Right renal cortex interstitium (tissue), 3 donors: ENCODE results near the gene GMDS. TPM values are rescaled to one million over a fixed set of nuclear protein-coding genes. Genes with fewer than 3 reads are reported as not detected.

ENCODE experiments used
- DNase-seq, 3 donors: peaks; one replicate each; pipeline ENCODE4 v3.0.0-alpha.2; 2013; ENCODE audit warnings: low read depth in 3 of 3, low spot score in 2 of 3
- polyA plus RNA-seq, 3 donors: library from polyadenylated mRNA; unstranded; fragments of 120-200 nt; gene quantifications; one replicate each; pipeline ENCODE4 v1.2.1, GENCODE V29; 2013; ENCODE audit not compliant: insufficient read length in 3 of 3

The GMDS gene
- polyA plus RNA-seq, 3 donors = 70.8 to 90.1 (median 74.0) TPM

GRCh38 chr6:1624058-1624850 is 621.2 kb downstream of the GMDS start:
- DNase-seq = no peak

GRCh38 chr6:1623769-1624057 is 621.7 kb downstream of the GMDS start:
- DNase-seq = no peak

GRCh38 chr6:1622851-1623768 is 622.3 kb downstream of the GMDS start:
- no peak for DNase-seq

- no peak for DNase-seq
Measured at GRCh38 chr6:1622220-1622850, 623.1 kb downstream of the GMDS start.

GRCh38 chr6:1621070-1621701 is 624.2 kb downstream of the GMDS start:
- DNase-seq = no peak

GRCh38 chr6:1620504-1621069 is 624.8 kb downstream of the GMDS start:
- no peak for DNase-seq

GRCh38 chr6:1619673-1620503 is 625.5 kb downstream of the GMDS start:
- DNase-seq = no peak

- DNase-seq = no peak
Measured at GRCh38 chr6:1619098-1619672, 626.2 kb downstream of the GMDS start.

- no peak for DNase-seq
Measured at GRCh38 chr6:1618311-1619097, 626.9 kb downstream of the GMDS start.

- no peak for DNase-seq
Measured at GRCh38 chr6:1617466-1618310, 627.7 kb downstream of the GMDS start.

GRCh38 chr6:1616701-1617463 is 628.5 kb downstream of the GMDS start:
- DNase-seq = no peak

GRCh38 chr6:1615853-1616420 is 629.5 kb downstream of the GMDS start:
- DNase-seq = no peak

- DNase-seq = no peak
Measured at GRCh38 chr6:1615151-1615852, 630.1 kb downstream of the GMDS start.

GRCh38 chr6:1614448-1615150 is 630.8 kb downstream of the GMDS start:
- no peak for DNase-seq

- DNase-seq = no peak
Measured at GRCh38 chr6:1613688-1614447, 631.5 kb downstream of the GMDS start.
